ENCODE data around the gene FBXW2. TPM values are rescaled to one million over a fixed set of nuclear protein-coding genes. Genes with fewer than 3 reads are reported as not detected.
A peak's percentile ranks its signal among the peaks of the same experiment; 100 is the strongest.

FBXW2 gene
- total RNA-seq, 1 experiment from 2014 or later, result 62.1 TPM

- Histone ChIP-seq H3K23ac (ENCODE audit: insufficient read length, low read depth, low read length) (no peak overlapping the region), H3K9me3 (ENCODE audit: control insufficient read depth, low read depth, low read length) (no peaks in the 10 kb centered on the region), H3K14ac (ENCODE audit: insufficient read depth, low read length) (no peak overlapping the region), H2BK20ac (ENCODE audit: low read depth, low read length, poor library complexity, severe bottlenecking) (no peak overlapping the region), H3K4ac (ENCODE audit: low read depth, low read length) (no peak overlapping the region), H4K91ac (ENCODE audit: insufficient read length, low read depth, low read length) (no peak overlapping the region), H2AFZ (ENCODE audit: low read length) (no peak overlapping the region), H4K8ac (replicated peaks; ENCODE audit: insufficient read length, low read depth, low read length) (no peak overlapping the region), H4K20me1 (ENCODE audit: control insufficient read depth, insufficient read depth, insufficient read length) (no peaks in the 10 kb centered on the region), H2BK120ac (ENCODE audit: low read depth, low read length, poor library complexity, severe bottlenecking) (no peak overlapping the region), H2BK5ac (ENCODE audit: insufficient read length, low read length) (no peak overlapping the region), H3K79me2 (ENCODE audit: insufficient read depth, low read length) (no peaks in the 10 kb centered on the region), H2BK15ac (ENCODE audit: low read depth, low read length) (no peak overlapping the region), H3K79me1 (ENCODE audit: insufficient read depth, low read depth, low read length, poor library complexity, severe bottlenecking) (no peaks in the 10 kb centered on the region), H3K9ac (ENCODE audit: extremely low read depth, insufficient read length, low read length) (no peak overlapping the region), H3K18ac (ENCODE audit: insufficient read length, low read depth, low read length) (no peak overlapping the region), H3K23me2 (ENCODE audit: insufficient read length, low read depth, low read length, poor library complexity, severe bottlenecking) (peaks cover 10% of the 10 kb centered on the region), H3K56ac (ENCODE audit: insufficient read length, low read depth, low read length) (no peak overlapping the region), H3T11ph (ENCODE audit: low read length) (no peak overlapping the region), H2AK5ac (ENCODE audit: insufficient read length, low read length) (no peak overlapping the region), H3K4me2 (ENCODE audit: insufficient read depth, insufficient read length, low read length) (no peak overlapping the region), H3K4me1 (ENCODE audit: insufficient read depth, low read length) (no peaks in the 10 kb centered on the region), H3K27ac (ENCODE audit: insufficient read length, low read depth, low read length) (no peak overlapping the region), H2BK12ac (ENCODE audit: insufficient read length, low read depth, low read length) (no peak overlapping the region), H3K27me3 (ENCODE audit: insufficient read depth, low read length) (peaks cover 13% of the 10 kb centered on the region; the same call in 1 of the 2 replicates), H4K5ac (ENCODE audit: insufficient read length, low read depth, low read length) (no peak overlapping the region)
- Mint-ChIP-seq H3K27me3 (ENCODE audit: low read depth) (peaks cover 38% of the 10 kb centered on the region), H3K9me3 (no peaks in the 10 kb centered on the region), H3K4me1 (peaks cover 14 to 28% of the 10 kb centered on the region in 2 experiments), H3K27ac (no peak overlapping the region), H3K4me3 (peak overlapping the region; percentile 74 to 88; a peak in 4 of 5 replicates), H3K36me3 (ENCODE audit: insufficient read depth in 1 of 3, low read depth in 3 of 3) (no peaks in the 10 kb centered on the region)
- TF ChIP-seq CTCF (conservative IDR thresholded peaks at IDR 0.05), result no peak
- DNase-seq, result no peak
- no CpG with 5 or more reads among the region's 4 CpGs for WGBS (ENCODE audit: extremely low coverage, insufficient read length, low lambda C conversion rate)
Observed at GRCh38 chr9:120712539-120713031, 80.6 kb downstream of the FBXW2 start.

Data from H9 (cell line).